SKM-1 treated with dmso at 0.1 percent for 144 hours (cell line): ENCODE data around the gene FOS.
A peak's percentile ranks its signal among the peaks of the same experiment; 100 is the strongest.

Experiments
- DNase-seq: peaks from one replicate; lab custom pipeline; 2025; ENCODE audit not compliant: unreplicated experiment; lab: John Stamatoyannopoulos, UW

The FOS gene

DNA sequence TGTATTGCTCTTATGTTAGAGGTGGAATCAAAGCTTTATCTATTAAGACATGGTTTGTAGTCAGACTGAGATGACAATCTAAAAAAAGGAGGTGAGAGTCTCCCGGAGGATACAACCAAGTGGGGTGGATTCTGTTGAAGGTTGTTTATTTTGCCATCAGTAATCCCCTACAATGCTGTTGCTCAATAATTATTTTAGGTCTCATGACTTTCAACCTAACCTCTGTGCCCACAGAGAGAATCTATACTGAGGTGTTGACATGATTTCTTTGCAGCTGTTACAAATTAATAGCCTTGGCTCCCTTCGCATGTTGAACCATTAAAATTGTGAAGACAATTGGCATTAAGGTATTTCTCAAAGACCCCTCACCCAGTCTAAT, 28.7 kb upstream of the FOS start:
- no peak for DNase-seq

DNA sequence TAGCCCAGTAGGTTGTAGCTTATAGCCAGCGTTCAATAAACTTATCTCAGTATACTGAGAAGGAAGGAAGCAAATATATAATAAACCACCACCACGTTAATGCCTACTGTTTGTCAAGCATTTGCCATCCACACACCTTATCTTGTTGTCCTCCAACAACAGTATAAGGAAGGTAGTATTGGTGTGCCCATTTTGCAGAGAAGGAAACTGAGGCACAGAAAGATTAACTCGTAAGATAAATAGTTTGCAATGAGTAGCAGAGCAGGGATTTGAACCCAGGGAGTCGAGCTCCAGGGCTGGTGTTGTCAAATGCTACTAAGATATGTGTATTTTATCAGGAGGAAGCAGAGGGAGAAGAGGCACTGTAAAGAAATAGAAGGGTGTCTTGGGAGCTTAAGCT, 27.8 kb upstream of the FOS start:
- DNase-seq: no peak

DNA sequence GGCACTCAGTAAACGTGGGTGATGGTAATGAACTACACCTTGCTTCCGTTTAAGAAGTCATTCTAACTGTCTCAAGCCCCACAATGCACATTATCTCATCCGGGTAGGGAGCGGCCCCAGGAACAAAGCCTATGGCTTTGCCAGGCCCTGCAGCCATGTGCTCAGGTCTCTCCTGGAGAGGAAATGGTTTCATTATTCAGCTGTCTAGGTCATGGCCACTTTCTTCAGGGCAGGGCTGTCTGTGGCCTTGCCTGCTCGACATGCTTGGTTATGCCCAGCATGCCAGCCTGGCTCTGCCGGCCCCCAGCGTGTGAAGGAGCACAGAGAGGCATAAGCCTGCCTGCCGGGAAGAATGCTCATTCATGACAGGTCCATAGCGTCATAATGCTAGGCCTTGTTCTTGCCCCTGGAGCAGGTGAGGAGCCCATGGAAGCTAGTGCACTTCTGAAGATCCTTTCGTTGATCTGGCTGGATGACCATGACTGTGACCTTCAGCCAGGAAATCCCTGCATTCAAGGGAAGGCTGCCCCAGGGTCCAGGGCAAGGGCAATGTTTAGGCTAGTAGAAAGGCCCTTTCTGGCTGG, 26.3 kb upstream of the FOS start:
- DNase-seq: no peak

DNA sequence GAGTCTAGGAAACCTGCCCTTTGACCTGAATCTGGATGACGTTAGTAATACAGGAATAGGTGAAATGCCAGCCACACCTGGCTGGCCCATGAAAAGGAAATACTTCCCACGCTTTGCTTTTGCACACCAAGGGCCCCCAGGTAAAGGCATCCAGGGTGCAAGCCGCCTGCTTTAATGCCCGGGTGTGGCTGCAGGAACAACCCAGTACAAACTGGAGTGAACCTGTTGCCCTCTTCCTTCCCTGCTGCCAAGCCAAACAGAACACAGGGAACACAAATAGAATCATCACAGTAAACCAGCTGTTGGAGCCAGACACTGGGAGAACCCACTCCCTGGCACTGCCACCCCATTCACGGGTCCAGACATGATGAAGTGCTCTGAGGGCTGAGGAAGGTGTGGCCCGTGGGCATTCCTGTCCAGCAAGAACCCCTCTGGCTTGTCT, 24.2 kb upstream of the FOS start:
- no peak for DNase-seq

DNA sequence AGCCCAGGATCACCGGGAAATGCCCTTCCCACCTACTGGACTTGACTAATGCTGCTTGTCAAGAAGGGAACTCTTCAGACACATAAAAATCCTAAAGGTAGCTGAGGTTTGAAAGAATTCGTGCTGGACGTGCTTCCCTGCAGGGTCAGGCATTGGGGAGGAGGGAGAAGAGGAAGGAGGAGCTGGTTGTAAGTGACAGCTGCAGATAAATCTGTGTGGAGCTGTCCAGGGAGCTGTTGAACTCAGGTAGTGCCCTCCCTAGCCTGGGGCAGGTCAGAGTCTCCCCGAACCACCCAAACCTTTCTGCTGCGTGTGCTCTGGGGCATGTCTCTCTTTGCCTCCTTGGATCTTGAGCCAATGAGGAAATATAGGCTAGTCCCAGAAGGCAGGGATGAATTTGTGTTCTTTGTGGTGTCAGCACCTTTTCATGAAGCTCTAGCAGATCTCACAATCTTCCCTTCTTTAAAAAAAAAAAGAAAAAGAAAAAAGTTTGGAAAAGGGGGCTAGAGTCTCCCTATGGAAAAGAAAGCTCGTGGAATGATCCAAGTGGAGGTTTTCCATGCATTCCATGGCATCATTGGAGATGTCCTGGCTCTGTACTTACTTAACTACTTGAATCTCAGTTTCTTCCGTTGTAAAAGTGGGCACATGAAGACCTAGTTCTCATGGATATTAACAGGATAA, 23.6 kb upstream of the FOS start:
- DNase-seq: no peak

GRCh38 chr14:75258079-75258802, 20.4 kb upstream of the FOS start:
- DNase-seq: no peak

DNA sequence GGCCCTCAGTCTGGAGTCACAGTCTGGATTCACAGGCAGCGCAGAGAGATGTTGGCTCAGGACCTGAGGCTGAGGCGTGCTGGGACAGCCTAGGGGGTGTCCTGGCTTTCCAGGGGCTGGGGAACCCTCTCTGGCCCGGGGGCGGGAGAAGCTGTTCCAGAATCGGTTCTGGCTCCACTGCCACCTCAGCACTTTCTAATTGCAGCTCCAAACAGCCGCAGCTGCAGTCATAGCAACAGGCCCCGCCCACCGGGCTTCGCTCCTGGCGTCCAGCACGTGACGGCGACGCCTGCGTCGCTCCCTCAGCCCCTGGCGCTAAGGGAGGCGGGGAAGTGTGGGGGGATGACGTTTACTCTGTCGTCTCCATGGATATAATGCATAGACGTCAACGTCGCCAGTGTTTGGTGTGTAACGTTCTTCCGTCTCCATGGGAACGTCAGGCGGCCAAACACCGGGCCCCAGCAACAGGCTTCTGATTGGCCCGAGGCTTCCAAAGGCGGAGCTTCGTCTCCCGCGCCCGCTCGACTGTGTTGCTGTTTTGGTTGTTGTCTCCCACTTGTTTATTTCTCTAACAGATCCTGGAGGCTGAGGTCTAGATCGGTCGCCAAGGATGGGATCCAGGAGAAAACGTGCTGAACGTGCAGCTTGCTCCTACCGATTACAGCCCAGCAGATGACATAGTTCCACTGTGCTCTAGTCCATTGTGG, 19.7 kb upstream of the FOS start:
- peak; percentile 88 for DNase-seq

DNA sequence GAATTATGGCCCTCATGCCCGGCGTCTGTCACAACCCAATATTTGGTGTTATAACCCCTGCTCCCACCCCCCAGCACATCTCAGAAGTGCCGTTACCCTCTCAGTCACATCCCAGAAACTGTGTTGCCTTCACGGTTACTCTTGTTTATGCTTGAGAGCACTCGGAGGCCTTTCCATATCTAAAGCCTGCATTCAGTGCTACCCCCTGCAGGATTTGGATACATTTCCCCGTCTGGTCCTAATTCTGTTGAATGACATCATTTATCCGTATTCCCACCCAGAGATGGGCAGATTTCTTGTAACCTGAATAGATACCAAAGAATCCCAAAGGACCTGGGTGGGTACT, 19.1 kb upstream of the FOS start:
- no peak for DNase-seq

DNA sequence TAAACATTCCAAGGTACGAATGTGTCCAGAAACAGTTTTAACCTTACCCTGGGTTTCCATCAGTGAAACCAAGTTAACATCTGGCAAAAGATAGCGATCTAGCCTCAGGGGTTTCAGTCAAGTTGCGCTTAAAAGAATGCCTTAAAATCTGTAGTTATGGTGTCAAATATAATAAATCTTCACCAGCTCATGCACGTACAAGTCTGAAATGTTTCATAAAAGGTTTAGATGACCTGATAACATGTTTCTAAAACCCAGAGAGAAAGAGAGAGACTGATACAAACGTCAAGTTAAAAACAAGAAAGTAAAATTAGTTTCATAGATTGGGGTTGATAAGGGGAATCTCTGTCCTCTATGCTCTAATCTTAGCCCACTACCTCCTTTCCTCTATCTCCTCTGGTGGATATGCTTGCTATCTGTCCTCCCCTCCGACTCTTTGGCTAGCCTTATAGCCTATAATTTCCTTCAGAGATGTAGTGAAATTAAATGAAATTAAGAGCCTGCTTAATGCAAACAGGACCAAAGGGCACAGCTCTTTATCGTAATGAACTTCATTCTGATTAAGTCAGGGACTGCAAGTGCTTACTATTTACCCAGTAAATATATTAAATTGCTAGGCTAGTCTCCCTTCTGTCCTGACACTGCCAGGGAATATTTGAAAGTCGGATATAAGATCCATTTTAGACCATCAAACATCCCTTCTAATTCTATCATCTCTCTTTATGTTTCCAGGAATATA, 18.4 kb upstream of the FOS start:
- no peak for DNase-seq

DNA sequence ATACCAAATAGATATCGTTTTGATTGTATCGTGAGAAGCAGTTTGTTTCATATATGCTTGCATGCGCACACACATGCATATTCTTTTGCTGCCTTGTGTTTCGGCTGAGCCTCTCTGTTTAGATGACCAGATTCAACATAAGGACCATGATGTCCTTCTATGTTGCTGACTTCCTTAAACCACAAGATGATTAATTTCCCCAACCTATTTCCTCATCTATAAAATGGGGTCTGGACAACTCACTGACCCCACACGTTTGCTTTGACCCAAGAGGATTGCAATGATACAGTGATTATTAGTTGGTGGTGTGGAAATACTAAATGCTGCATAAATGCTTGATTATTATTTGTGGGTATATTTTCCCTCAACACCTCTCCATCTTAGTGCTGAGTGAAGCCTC, 16.8 kb upstream of the FOS start:
- no peak for DNase-seq

DNA sequence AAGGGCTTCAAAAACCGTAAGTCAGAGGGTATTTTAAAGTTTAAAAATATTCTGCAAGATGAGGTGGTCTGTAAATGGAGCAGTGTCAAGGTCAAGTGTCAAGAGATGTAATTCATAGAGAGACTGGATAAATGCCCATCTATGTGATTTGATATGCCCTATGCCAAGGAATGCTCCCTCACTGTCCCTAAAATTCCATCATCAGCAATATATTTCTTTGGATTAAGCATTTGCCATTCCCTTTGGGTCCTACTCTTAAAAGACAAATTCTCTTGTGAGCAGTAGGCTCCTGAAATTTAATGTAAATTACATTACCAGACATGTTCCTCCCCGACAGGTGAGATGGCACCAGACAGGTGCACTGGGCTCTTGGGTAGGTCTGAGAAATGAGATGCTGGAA, 16.0 kb upstream of the FOS start:
- DNase-seq: no peak

DNA sequence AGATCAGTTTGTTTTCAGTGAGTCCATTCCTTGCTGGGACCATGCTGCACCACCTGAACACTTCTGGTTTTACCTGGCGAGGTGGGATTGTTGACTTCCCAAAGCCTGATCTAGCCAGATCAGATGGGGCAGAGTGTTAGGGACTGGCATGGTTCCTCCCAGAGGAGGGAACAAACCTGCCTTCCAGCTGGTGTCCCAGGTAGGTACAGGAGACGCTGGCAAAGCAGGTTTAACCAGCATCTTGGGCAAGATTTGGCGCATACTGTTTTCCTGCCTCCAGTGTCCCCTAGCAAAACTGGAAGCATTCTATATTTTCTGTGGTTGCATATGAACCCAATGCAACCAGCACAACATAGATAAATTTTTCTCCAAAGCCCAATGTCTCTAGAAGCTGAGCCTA, 14.6 kb upstream of the FOS start:
- DNase-seq: no peak

- DNase-seq: no peak
Measured at GRCh38 chr14:75267141-75267721, 11.4 kb upstream of the FOS start.

- DNase-seq: peak; percentile 50
Measured at GRCh38 chr14:75268633-75269550, 9.7 kb upstream of the FOS start.

DNA sequence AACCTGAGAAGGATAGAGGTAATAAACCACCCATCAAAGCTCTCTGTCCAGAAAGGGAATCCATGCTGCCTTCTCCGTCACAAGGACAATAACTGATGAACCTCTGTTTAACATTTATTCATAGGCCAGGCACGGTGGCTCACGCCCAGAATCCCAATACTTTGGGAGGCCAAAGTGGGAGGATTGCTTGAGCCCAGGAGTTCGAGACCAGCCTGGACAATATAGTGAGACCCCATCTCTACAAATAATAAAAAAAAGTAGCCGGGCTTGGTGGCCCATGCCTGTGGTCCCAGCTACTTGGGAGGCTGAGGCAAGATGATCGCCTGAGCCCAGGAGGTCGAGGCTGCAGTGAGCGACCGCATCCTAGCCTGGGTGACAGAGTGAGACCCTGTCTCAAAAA, 7.1 kb upstream of the FOS start:
- no peak for DNase-seq

- no peak for DNase-seq
Measured at GRCh38 chr14:75273272-75274049, 5.2 kb upstream of the FOS start.

- DNase-seq: no peak
Measured at GRCh38 chr14:75274050-75274898, 4.4 kb upstream of the FOS start.

DNA sequence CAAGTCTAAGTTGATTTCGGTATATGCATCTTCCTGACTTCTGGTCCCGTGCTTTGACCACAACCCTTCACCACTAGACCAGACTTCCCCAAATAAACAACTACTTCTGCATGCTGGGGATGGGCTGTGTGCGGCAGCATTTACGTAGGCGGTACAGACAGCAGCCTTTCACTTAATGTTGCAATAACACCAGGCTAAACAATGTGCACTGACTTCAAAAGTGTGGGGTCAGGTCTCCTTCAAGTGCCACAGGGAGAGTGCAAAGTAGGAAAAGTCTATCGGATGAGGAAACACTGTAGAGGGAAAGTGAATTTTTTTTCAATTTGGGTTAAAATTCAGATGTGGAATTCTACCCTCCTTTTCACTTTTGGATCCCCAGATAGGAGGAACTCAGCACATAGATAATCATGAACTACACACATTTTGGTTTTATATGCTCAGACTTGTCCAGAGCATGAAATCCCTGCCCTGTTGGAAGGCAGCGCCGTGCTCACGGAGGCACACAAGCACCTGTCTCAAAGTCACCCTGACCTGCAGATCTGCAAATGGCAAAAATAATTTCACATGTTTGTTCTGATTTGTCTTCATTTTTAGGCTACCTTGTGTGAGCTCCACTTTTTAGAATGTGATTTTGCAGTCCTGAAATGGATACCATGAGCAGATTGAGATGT, 3.6 kb upstream of the FOS start:
- peak; percentile 85 for DNase-seq
